Measurements from ENCODE around the gene DSG2.

Gene DSG2

GRCh38 chr18:31551883-31552282 is 53.9 kb downstream of the DSG2 start:
- DNase-seq (ENCODE audit: extremely low read depth in 1 of 2, low read depth in 1 of 2) = no peak

DNA sequence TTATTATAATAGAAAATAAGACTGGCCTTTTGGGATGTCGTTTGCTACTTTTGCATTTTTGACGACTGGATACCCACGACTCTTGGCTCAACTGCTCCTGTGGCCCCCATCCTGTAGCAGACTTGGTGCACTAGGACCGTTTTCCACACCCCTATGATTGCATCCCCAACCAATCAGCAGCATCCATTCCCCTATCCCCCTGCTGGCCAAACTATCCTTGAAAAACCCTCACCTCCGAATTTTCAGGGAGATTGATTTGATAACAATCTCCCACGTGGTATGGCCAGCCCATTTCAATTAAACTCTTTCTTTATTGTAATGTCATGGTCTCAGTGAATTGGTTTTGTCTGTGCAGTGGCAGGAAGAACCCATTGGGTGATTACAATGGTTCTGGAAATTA is 55.8 kb downstream of the DSG2 start:
- DNase-seq (ENCODE audit: extremely low read depth in 1 of 2, low read depth in 1 of 2) = no peak

- DNase-seq (ENCODE audit: extremely low read depth in 1 of 2, low read depth in 1 of 2) = no peak
Measured at GRCh38 chr18:31554776-31555175, 56.8 kb downstream of the DSG2 start.

- no peak for DNase-seq (ENCODE audit: extremely low read depth in 1 of 2, low read depth in 1 of 2)
Measured at GRCh38 chr18:31555971-31556747, 58.2 kb downstream of the DSG2 start.

GRCh38 chr18:31557446-31557845 is 59.5 kb downstream of the DSG2 start:
- DNase-seq (ENCODE audit: extremely low read depth in 1 of 2, low read depth in 1 of 2) = no peak

DNA sequence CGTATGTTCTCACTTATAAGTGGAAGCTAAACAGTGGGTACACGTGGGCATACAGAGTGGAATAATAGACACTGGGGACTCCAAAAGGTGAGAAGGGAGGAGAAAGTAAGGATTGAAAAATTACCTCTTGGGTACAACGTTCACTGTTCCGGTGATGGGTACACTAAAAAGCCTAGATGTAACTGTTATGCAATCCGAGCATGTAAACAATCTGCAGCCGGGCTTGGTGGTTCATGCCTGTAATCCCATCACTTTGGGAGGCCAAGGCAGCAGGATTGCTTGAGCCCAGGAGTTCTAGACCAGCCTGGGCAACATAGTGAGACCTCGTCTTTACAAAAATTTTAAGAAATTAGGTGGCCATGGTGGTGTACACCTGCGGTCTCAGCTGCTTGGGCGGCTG is 60.6 kb downstream of the DSG2 start:
- DNase-seq (ENCODE audit: extremely low read depth in 1 of 2, low read depth in 1 of 2) = no peak

DNA sequence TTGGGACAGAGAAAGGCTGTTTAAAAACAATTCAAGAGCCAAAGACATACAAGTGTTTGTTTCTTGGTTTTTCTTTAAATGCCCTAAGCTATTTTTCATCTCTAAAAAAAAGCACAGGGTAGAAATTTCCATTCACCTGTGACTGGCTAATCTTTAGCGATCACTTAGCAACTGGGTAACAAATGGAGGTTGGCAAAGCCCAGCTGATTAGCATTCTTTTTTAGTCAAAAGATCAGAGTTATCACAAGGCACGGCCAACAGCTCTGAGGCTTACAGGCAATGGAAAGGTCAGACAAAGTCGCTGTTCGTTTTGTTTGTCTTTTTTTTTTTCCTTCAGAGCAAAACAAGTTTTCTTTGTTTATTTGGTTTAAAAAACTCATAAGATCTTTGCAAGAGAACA is 64.7 kb downstream of the DSG2 start:
- DNase-seq (ENCODE audit: extremely low read depth in 1 of 2, low read depth in 1 of 2) = no peak

- no peak for DNase-seq (ENCODE audit: extremely low read depth in 1 of 2, low read depth in 1 of 2)
Measured at GRCh38 chr18:31563778-31564177, 65.8 kb downstream of the DSG2 start.

DNA sequence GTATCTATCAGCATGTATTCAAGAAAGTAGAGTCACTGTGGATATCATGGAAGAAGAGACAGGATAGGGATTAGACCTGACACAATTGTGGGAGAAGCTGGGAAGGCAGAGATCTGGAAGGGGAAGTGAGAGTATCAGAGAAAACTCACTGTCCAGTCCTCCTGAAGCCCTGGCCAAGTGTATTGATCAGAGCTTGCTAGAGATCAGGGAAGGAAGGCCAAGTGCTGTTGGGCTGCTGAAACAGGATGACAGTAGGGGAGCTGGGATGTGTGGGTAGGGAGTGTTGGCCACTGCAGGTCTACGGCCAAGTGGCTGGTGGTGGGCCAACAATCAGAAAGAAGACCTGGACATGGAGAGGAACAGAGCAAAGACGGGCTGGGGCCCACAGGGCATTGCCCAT is 67.4 kb downstream of the DSG2 start:
- DNase-seq (ENCODE audit: extremely low read depth in 1 of 2, low read depth in 1 of 2) = no peak

GRCh38 chr18:31565782-31566512 is 68.0 kb downstream of the DSG2 start:
- DNase-seq (ENCODE audit: extremely low read depth in 1 of 2, low read depth in 1 of 2) = no peak

GRCh38 chr18:31566576-31567306 is 68.8 kb downstream of the DSG2 start:
- DNase-seq (ENCODE audit: extremely low read depth in 1 of 2, low read depth in 1 of 2) = no peak

DNA sequence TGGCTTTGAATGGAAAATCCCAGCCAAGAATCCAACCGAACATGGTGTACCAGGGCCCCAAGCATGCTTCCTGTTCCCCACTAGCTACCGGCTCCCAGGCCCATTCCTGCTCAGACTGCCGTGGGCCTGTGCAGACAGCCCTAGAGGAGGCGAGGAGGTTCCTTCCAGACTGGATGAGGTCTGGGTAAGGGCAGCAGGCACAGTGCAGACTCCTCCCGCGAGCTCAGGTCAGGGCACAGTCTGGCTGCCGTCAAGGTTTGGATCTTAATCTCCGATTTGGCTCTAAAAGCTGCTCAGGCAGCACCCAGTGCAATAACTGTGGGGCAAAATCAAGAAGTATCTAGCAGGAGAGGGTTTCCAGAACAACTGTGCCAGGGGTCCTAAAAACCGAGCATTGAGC is 74.4 kb downstream of the DSG2 start:
- DNase-seq (ENCODE audit: extremely low read depth in 1 of 2, low read depth in 1 of 2) = no peak

GRCh38 chr18:31573051-31573450 is 75.1 kb downstream of the DSG2 start:
- no peak for DNase-seq (ENCODE audit: extremely low read depth in 1 of 2, low read depth in 1 of 2)

GRCh38 chr18:31574359-31574758 is 76.4 kb downstream of the DSG2 start:
- no peak for DNase-seq (ENCODE audit: extremely low read depth in 1 of 2, low read depth in 1 of 2)

DNA sequence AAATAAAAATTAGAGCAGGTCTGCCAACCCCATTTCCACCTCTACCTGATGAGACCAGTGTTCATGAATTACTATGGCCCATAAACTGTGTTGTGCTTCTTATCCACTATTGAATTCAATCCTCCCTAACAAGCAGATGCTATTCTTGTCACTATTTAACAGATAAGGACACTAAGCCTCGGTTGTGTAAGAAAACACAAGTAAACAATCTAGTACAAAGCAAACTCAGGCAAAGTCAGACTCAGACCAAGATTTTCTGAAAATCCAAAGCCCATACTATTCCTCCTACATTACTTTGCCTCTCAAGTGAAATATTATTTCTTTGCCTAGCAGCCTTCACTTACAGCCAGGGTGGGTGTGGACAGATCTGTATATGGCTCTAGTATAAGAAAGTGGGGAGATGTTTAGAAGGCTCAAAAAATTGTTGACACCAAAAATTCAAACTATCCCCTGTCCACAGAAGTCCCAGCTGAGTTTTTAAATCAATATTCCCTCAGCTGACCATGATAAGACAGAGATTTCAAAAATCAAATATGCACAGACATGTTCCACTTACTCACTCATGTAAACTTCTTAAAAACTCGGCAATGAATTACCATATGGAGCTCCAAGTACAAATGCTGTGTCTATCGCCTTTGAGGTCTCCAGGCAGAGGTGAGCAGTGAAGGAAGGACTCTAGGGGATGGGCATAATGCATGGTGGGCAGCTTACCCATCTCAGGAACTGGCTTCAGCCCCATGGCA is 77.7 kb downstream of the DSG2 start:
- no peak for DNase-seq (ENCODE audit: extremely low read depth in 1 of 2, low read depth in 1 of 2)

- DNase-seq (ENCODE audit: extremely low read depth in 1 of 2, low read depth in 1 of 2) = no peak
Measured at GRCh38 chr18:31576670-31577069, 78.7 kb downstream of the DSG2 start.

DNA sequence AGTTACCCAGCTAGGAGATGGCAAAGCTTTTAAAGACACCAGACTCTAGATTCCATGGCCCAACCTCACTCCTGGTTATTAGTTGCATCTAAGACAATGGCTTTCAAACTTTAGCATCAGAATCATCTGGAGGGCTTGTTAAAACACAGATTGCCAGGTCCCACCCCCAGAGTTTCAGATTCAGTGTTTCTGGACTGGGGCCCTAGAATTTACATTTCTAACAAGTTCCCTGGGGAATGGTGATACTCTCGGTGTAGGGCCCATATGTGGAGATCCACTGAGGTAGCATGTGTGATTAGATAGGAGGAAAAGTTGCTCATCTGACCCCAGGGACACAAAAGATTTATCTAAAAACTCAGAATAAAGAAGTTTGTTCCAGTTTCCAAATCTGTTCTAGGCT is 79.2 kb downstream of the DSG2 start:
- DNase-seq (ENCODE audit: extremely low read depth in 1 of 2, low read depth in 1 of 2) = no peak

DNA sequence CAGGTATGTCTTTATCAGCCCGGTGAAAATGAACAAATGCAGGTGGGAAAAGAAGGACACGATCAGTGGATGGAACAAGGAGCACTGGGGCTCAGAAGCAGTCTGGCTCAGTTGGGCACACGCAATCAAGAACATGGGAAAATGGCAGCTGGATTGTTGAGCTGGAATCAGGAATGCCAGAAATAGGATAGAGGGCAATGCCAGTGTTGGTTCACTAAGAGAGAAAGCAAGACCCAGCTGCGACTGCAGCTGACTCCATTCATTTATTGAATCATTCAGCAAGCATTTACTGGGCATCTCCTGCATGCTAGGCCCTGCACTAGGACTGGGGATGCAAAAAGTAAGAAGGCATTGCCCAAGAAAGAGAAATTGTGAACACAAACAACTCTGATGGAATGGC is 80.1 kb downstream of the DSG2 start:
- DNase-seq (ENCODE audit: extremely low read depth in 1 of 2, low read depth in 1 of 2) = no peak

GRCh38 chr18:31579375-31579774 is 81.4 kb downstream of the DSG2 start:
- no peak for DNase-seq (ENCODE audit: extremely low read depth in 1 of 2, low read depth in 1 of 2)

- DNase-seq (ENCODE audit: extremely low read depth in 1 of 2, low read depth in 1 of 2) = no peak
Measured at GRCh38 chr18:31581498-31582197, 83.7 kb downstream of the DSG2 start.

Data from activated CD8-positive, alpha-beta memory T cell treated with anti-CD3 and anti-CD28 coated beads for 1 hour (primary cell).